ENCODE results near the gene ADGRG3.

DNA sequence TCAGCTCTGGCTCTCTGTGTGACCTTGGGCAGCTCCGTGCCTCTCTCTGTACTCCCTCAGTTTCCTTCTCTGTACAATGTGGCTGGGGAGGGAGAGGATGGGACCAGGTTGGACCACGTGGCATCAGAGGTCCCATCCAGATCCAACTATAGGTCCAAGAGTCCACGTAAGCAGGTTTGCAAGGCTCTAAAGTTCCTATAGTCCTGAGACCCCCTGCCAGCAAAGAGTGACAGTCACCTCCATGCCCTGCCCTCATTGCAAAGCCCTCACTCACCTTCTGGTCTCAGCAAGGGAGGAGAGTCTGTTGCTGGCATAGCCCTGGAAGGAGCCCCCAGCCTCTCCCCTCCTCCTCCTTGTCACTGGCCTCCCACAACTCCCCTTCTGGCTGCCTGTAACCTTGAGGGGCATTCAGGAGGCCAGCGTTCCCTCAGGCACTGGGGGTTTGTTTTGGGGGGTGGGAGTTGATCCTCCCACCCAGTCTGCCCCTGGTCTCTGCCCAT is 20.4 kb downstream of the ADGRG3 start:
- TF ChIP-seq SP1 (IDR thresholded peaks at IDR 0.05; ENCODE audit: low read depth, low read length) = no peak
- TF ChIP-seq, protein P1, sequence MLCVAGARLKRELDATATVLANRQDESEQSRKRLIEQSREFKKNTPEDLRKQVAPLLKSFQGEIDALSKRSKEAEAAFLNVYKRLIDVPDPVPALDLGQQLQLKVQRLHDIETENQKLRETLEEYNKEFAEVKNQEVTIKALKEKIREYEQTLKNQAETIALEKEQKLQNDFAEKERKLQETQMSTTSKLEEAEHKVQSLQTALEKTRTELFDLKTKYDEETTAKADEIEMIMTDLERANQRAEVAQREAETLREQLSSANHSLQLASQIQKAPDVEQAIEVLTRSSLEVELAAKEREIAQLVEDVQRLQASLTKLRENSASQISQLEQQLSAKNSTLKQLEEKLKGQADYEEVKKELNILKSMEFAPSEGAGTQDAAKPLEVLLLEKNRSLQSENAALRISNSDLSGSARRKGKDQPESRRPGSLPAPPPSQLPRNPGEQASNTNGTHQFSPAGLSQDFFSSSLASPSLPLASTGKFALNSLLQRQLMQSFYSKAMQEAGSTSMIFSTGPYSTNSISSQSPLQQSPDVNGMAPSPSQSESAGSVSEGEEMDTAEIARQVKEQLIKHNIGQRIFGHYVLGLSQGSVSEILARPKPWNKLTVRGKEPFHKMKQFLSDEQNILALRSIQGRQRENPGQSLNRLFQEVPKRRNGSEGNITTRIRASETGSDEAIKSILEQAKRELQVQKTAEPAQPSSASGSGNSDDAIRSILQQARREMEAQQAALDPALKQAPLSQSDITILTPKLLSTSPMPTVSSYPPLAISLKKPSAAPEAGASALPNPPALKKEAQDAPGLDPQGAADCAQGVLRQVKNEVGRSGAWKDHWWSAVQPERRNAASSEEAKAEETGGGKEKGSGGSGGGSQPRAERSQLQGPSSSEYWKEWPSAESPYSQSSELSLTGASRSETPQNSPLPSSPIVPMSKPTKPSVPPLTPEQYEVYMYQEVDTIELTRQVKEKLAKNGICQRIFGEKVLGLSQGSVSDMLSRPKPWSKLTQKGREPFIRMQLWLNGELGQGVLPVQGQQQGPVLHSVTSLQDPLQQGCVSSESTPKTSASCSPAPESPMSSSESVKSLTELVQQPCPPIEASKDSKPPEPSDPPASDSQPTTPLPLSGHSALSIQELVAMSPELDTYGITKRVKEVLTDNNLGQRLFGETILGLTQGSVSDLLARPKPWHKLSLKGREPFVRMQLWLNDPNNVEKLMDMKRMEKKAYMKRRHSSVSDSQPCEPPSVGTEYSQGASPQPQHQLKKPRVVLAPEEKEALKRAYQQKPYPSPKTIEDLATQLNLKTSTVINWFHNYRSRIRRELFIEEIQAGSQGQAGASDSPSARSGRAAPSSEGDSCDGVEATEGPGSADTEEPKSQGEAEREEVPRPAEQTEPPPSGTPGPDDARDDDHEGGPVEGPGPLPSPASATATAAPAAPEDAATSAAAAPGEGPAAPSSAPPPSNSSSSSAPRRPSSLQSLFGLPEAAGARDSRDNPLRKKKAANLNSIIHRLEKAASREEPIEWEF (IDR thresholded peaks at IDR 0.05; ENCODE audit: insufficient replicate concordance, low read depth, low read length) = no peak
- TF ChIP-seq SIN3A (IDR thresholded peaks at IDR 0.05; ENCODE audit: low read depth, low read length) = no peak
- no peak for TF ChIP-seq CREB1 (IDR thresholded peaks at IDR 0.05; ENCODE audit: low read depth)
- TF ChIP-seq, protein P2, sequence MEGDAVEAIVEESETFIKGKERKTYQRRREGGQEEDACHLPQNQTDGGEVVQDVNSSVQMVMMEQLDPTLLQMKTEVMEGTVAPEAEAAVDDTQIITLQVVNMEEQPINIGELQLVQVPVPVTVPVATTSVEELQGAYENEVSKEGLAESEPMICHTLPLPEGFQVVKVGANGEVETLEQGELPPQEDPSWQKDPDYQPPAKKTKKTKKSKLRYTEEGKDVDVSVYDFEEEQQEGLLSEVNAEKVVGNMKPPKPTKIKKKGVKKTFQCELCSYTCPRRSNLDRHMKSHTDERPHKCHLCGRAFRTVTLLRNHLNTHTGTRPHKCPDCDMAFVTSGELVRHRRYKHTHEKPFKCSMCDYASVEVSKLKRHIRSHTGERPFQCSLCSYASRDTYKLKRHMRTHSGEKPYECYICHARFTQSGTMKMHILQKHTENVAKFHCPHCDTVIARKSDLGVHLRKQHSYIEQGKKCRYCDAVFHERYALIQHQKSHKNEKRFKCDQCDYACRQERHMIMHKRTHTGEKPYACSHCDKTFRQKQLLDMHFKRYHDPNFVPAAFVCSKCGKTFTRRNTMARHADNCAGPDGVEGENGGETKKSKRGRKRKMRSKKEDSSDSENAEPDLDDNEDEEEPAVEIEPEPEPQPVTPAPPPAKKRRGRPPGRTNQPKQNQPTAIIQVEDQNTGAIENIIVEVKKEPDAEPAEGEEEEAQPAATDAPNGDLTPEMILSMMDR (IDR thresholded peaks at IDR 0.05 in 2 of 3, conservative IDR thresholded peaks at IDR 0.05 in 1 of 3; ENCODE audit: control insufficient read depth in 2 of 3, extremely low read depth in 1 of 3, insufficient read depth in 1 of 3, low read depth in 3 of 3, low read length in 3 of 3) = no peak
- TF ChIP-seq EZH2 (IDR thresholded peaks at IDR 0.05; ENCODE audit: borderline replicate concordance, control insufficient read depth, low read depth, low read length) = no peak
- no peak for TF ChIP-seq ZNF274 (IDR thresholded peaks at IDR 0.05; ENCODE audit: insufficient read depth, insufficient read length)
